SH-SY5Y (cell line): Measurements from ENCODE around the gene MIEF1.

Experiments
- GATA2 ChIP-seq: IDR thresholded peaks from 2 replicates; pipeline ENCODE4 v1.6.1; 2011; ENCODE audit warnings: mild to moderate bottlenecking, low read depth, low read length
- GATA3 ChIP-seq: IDR thresholded peaks from 2 replicates; pipeline ENCODE4 v1.6.1; 2011; ENCODE audit warnings: low read depth, mild to moderate bottlenecking, low read length, moderate library complexity

DNA sequence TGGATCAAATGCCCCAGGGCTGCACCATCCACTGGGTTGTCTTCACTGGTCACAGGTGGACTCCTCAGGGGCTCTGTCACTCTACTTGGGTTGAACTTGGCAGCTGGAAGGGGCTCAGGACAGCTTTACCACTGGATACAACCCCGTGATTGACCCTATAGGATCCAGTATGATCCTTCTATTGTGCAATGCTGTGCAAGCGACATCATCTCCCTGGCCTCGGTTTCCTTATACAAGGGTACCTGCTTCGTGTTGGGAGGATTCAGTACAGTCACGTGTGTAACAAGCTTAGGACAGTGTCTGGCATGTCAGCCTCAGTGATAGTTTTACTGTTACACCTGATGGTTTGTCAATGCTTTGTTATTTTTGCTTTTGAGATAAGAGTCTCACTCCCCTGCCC, 20.5 kb upstream of the MIEF1 start:
- TF ChIP-seq GATA2 = no peak
- no peak for TF ChIP-seq GATA3
